GM23338 (cell line): ENCODE results near the gene PRMT7. TPM values are rescaled to one million over a fixed set of nuclear protein-coding genes. Genes with fewer than 3 reads are reported as not detected.

ENCODE experiments used
- ATAC-seq: fragments of 200-7000 bp; cut with Tn5 transposase; 3 replicates; pipeline ENCODE4 v1.9.1; 2020
- DNase-seq: peaks from one replicate; pipeline ENCODE4 v3.0.0-alpha.2; 2015; ENCODE audit warnings: low spot score
- H2AFZ ChIP-seq: fragments of 200-600 bp; sonication (generic); 2 replicates; pipeline ENCODE4 v1.8.0; 2016; ENCODE audit warnings: antibody characterized with exemption, mild to moderate bottlenecking, moderate library complexity
- H3F3A ChIP-seq: fragments of 200-600 bp; sonication (generic); replicated peaks from 2 replicates; pipeline ENCODE4 v1.8.0; 2017; ENCODE audit warnings: antibody characterized with exemption, mixed run types, low read depth
- H3K27ac ChIP-seq: fragments of 200-600 bp; sonication (generic); 2 replicates; pipeline ENCODE4 v1.6.1; 2016; ENCODE audit warnings: low read depth
- H3K27me3 ChIP-seq: fragments of 200-600 bp; sonication (generic); 2 replicates; pipeline ENCODE4 v1.8.0; 2016; ENCODE audit warnings: mild to moderate bottlenecking, mixed run types, moderate library complexity; ENCODE audit not compliant: insufficient read depth
- H3K36me3 ChIP-seq: fragments of 200-600 bp; sonication (generic); 2 replicates; pipeline ENCODE4 v1.8.0; 2016; ENCODE audit warnings: mild to moderate bottlenecking; ENCODE audit not compliant: insufficient read depth
- H3K4me1 ChIP-seq: fragments of 200-600 bp; sonication (generic); 2 replicates; pipeline ENCODE4 v1.8.0; 2016; ENCODE audit warnings: mild to moderate bottlenecking, moderate library complexity; ENCODE audit not compliant: insufficient read depth
- H3K4me2 ChIP-seq: fragments of 200-600 bp; sonication (generic); 2 replicates; pipeline ENCODE4 v1.7.1; 2017; ENCODE audit warnings: mixed run types
- H3K4me3 ChIP-seq: fragments of 200-600 bp; sonication (generic); 2 replicates; pipeline ENCODE4 v1.6.1; 2016; ENCODE audit warnings: mixed run types
- H3K79me2 ChIP-seq: fragments of 200-600 bp; sonication (generic); replicated peaks from 2 replicates; pipeline ENCODE4 v1.8.0; 2017; ENCODE audit warnings: mild to moderate bottlenecking; ENCODE audit not compliant: insufficient read depth
- H3K9me2 ChIP-seq: fragments of 200-600 bp; sonication (generic); 2 replicates; pipeline ENCODE4 v1.8.0; 2017; ENCODE audit not compliant: insufficient read depth
- H4K20me1 ChIP-seq: fragments of 200-600 bp; sonication (generic); replicated peaks from 2 replicates; pipeline ENCODE4 v1.8.0; 2017; ENCODE audit warnings: mild to moderate bottlenecking; ENCODE audit not compliant: insufficient read depth
- H3K27ac Mint-ChIP-seq: 2 replicates; pipeline ENCODE4 v1.8.0; 2020; ENCODE audit warnings: inconsistent platforms, mild to moderate bottlenecking, moderate library complexity, mixed read lengths
- H3K27me3 Mint-ChIP-seq: 3 replicates; pipeline ENCODE4 v1.8.0; 2022; ENCODE audit warnings: low read depth, mild to moderate bottlenecking, moderate library complexity, mixed read lengths, inconsistent platforms; ENCODE audit not compliant: insufficient read depth, poor library complexity
- H3K36me3 Mint-ChIP-seq: 3 replicates; pipeline ENCODE4 v1.8.0; 2021; ENCODE audit warnings: low read depth, mild to moderate bottlenecking, inconsistent platforms, moderate library complexity, mixed read lengths
- H3K4me1 Mint-ChIP-seq: 3 replicates; pipeline ENCODE4 v1.8.0; 2020; ENCODE audit warnings: mild to moderate bottlenecking, inconsistent platforms, mixed read lengths
- H3K4me3 Mint-ChIP-seq: 3 replicates; pipeline ENCODE4 v1.8.0; 2021; ENCODE audit warnings: moderate library complexity, mild to moderate bottlenecking, inconsistent platforms, mixed read lengths
- H3K9me3 Mint-ChIP-seq: 3 replicates; pipeline ENCODE4 v1.8.0; 2020; ENCODE audit warnings: moderate library complexity, mild to moderate bottlenecking, inconsistent platforms, mixed read lengths
- CREB1 ChIP-seq: fragments of 250-450 bp; sonication (Bioruptor Pico); IDR thresholded peaks from 2 replicates; pipeline ENCODE4 v1.5.0; 2020; ENCODE audit warnings: low read depth, mild to moderate bottlenecking, moderate library complexity
- CTCF ChIP-seq, 2 experiments: fragments of 200-600 bp in 1 of 2; sonication (generic) in 1 of 2; conservative IDR thresholded peaks; 2 replicates each; pipeline versions ENCODE4 v1.5.1 to v1.6.1; 2016 to 2017; ENCODE audit warnings: antibody characterized with exemption in 2 of 2, low read depth in 2 of 2, mild to moderate bottlenecking in 2 of 2, moderate library complexity in 1 of 2
- ETS1 ChIP-seq: IDR thresholded peaks from 2 replicates; pipeline ENCODE4 v1.6.1; 2016; ENCODE audit warnings: antibody characterized with exemption
- EZH2 ChIP-seq: fragments of 200-600 bp; sonication (generic); IDR thresholded peaks from one replicate; pipeline ENCODE4 v1.8.0; 2017; ENCODE audit warnings: antibody characterized with exemption, mild to moderate bottlenecking, low read depth; ENCODE audit not compliant: unreplicated experiment
- EZH2phosphoT487 ChIP-seq: fragments of 200-600 bp; sonication (generic); IDR thresholded peaks from one replicate; pipeline ENCODE4 v1.8.1; 2018; ENCODE audit warnings: antibody characterized with exemption; ENCODE audit not compliant: unreplicated experiment
- NANOG ChIP-seq: IDR thresholded peaks from 2 replicates; pipeline ENCODE4 v1.6.1; 2016; ENCODE audit warnings: antibody characterized with exemption, borderline replicate concordance
- POLR2AphosphoS5 ChIP-seq: IDR thresholded peaks from 2 replicates; pipeline ENCODE4 v1.6.1; 2016; ENCODE audit warnings: antibody characterized with exemption, low read depth
- REST ChIP-seq: IDR thresholded peaks from one replicate; pipeline ENCODE4 v1.6.1; 2018; ENCODE audit warnings: antibody characterized with exemption; ENCODE audit not compliant: unreplicated experiment
- STAT1 ChIP-seq: IDR thresholded peaks from one replicate; pipeline ENCODE4 v1.6.1; 2016; ENCODE audit warnings: antibody characterized with exemption; ENCODE audit not compliant: unreplicated experiment
- polyA plus RNA-seq: library from polyadenylated mRNA; unstranded; fragments of >200 nt; fragmentation: Nextera tagmentation; extraction: Ambion mirVana; gene quantifications from 2 replicates; pipeline ENCODE4 v1.2.1, GENCODE V29; 2016
- total RNA-seq: library from RNA; depleted of rRNA; stranded (reverse); fragments of >200 nt; shearing (Covaris generic); gene quantifications from 2 replicates; pipeline ENCODE4 v1.2.3, GENCODE V29; 2014

The PRMT7 gene
- total and polyA plus RNA-seq, 2 experiments from 2014 or later = 20.2 to 65.3 TPM

GRCh38 chr16:68380348-68380670 is 69.5 kb downstream of the PRMT7 start:
- Mint-ChIP-seq H3K27me3 (peaks cover 3% of the 10 kb centered on the region), H3K36me3 (no peaks in the 10 kb centered on the region), H3K4me1 (peaks cover 25% of the 10 kb centered on the region), H3K9me3 (no peaks in the 10 kb centered on the region), H3K4me3 (no peak overlapping the region), H3K27ac (no peak overlapping the region)
- no peaks in the 10 kb centered on the region; the same call in 1 of the 2 replicates for H4K20me1 ChIP-seq
- ATAC-seq = no peak
- peaks cover 16% of the 10 kb centered on the region for H3K4me1 ChIP-seq
- no peak overlapping the region for H3K4me2 ChIP-seq
- no peak for DNase-seq
- no peak overlapping the region for H3K27ac ChIP-seq
- H3K4me3 ChIP-seq = no peak overlapping the region
- no peaks in the 10 kb centered on the region for H3K36me3 ChIP-seq
- H3K79me2 ChIP-seq = no peaks in the 10 kb centered on the region
- H2AFZ ChIP-seq = no peak overlapping the region
- TF ChIP-seq CTCF (conservative IDR thresholded peaks at IDR 0.05; ENCODE audit: low read depth in 2 of 2) = peak in 1 of 2 experiments; percentile 32; a peak in 2 of 4 replicates
- TF ChIP-seq NANOG = no peak
- no peaks in the 10 kb centered on the region for H3F3A ChIP-seq
- no peaks in the 10 kb centered on the region for H3K27me3 ChIP-seq
- H3K9me2 ChIP-seq = no peaks in the 10 kb centered on the region

GRCh38 chr16:68380676-68381362 is 70.0 kb downstream of the PRMT7 start:
- Mint-ChIP-seq H3K36me3 (no peaks in the 10 kb centered on the region), H3K4me1 (peaks cover 30% of the 10 kb centered on the region), H3K27ac (no peak overlapping the region), H3K4me3 (no peak overlapping the region), H3K27me3 (peaks cover 3% of the 10 kb centered on the region), H3K9me3 (no peaks in the 10 kb centered on the region)
- no peaks in the 10 kb centered on the region for H3K36me3 ChIP-seq
- no peak overlapping the region for H3K4me2 ChIP-seq
- DNase-seq (no peak), ATAC-seq (no peak)
- H3K79me2 ChIP-seq = no peaks in the 10 kb centered on the region
- H3K4me3 ChIP-seq = no peak overlapping the region
- no peaks in the 10 kb centered on the region for H3K27me3 ChIP-seq
- TF ChIP-seq STAT1 = no peak
- no peak for TF ChIP-seq REST
- no peak for TF ChIP-seq ETS1
- no peak for TF ChIP-seq CREB1 (CRISPR knock-in tag)
- TF ChIP-seq POLR2AphosphoS5 = no peak
- TF ChIP-seq EZH2phosphoT487 = no peak
- no peak for TF ChIP-seq EZH2
- TF ChIP-seq CTCF (conservative IDR thresholded peaks at IDR 0.05; ENCODE audit: low read depth in 2 of 2) = no peak
- no peak overlapping the region for H3K27ac ChIP-seq
- H4K20me1 ChIP-seq = no peaks in the 10 kb centered on the region; the same call in 1 of the 2 replicates
- no peaks in the 10 kb centered on the region for H3F3A ChIP-seq
- H3K4me1 ChIP-seq = peaks cover 22% of the 10 kb centered on the region
- H2AFZ ChIP-seq = peak overlapping the region; percentile 72
- no peaks in the 10 kb centered on the region for H3K9me2 ChIP-seq
